SK-N-MC (cell line): Measurements from ENCODE around the gene DDX42.

Experiments used
- EZH2 ChIP-seq: fragments of 200-600 bp; sonication (generic); IDR thresholded peaks from one replicate; pipeline ENCODE4 v1.6.1; 2017; ENCODE audit warnings: antibody characterized with exemption
- FOXP2 ChIP-seq: optimal IDR thresholded peaks from 2 replicates; pipeline ENCODE3; 2011; ENCODE audit warnings: mild to moderate bottlenecking, moderate library complexity; ENCODE audit not compliant: insufficient read depth; ENCODE audit errors: extremely low read length, control extremely low read depth
- POLR2AphosphoS5 ChIP-seq: IDR thresholded peaks from 2 replicates; pipeline ENCODE4 v1.6.1; 2012; ENCODE audit warnings: mild to moderate bottlenecking, low read depth, low read length, borderline replicate concordance

DNA sequence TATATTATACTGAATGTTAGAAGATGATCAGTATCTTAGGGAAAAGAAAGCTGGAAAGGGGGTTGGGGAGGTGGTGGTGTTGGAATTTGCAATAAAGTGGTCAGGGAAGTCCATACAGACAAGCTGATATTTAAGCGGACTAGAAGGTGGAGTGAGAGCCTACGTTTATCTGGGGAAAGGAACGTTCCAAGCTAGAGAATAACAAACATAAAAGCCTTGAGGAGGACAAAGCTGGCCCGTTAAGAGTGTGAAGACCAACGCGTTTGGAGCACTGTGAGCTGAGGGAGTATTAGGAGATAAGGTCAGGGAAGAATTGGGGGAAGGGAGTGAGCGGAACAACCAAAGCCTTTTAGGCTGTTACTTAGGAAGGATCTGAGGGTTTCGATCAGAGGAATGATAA lies 1.4 kb downstream of the DDX42 start:
- TF ChIP-seq EZH2 (no peak), FOXP2 (no peak), POLR2AphosphoS5 (no peak)
